IMR-90 (cell line): ENCODE results near the gene MTMR2. TPM values are rescaled to one million over a fixed set of nuclear protein-coding genes. Genes with fewer than 3 reads are reported as not detected.

ENCODE experiments used
- ATAC-seq: fragments of 200-7000 bp; cut with Tn5 transposase; 2 replicates; pipeline ENCODE4 v1.9.1; 2020; ENCODE audit warnings: low read depth, mild to moderate bottlenecking, moderate library complexity
- BruUV-seq: library from RNA; stranded (reverse); fragments of 400-500 nt; replicated peaks from 2 replicates; lab custom pipeline; 2021; lab: Mats Ljungman, UMichigan
- CTCF ChIA-PET: fragments of 300-600 bp; formaldehyde crosslinking; extraction: SDS; loops from one replicate; lab custom pipeline; 2021; ENCODE audit warnings: antibody characterized with exemption; lab: Yijun Ruan, JAX
- POLR2A ChIA-PET: fragments of 300-600 bp; sonication (Branson Sonifier 250); formaldehyde crosslinking; loops from one replicate; lab custom pipeline; 2022; ENCODE audit warnings: antibody characterized with exemption; ENCODE audit not compliant: unreplicated experiment; lab: Charles Lee
- DNase-seq: peaks from one replicate; pipeline ENCODE4 v3.0.0; 2013
- H2AFZ ChIP-seq: replicated peaks from 2 replicates; pipeline ENCODE3; 2013; ENCODE audit warnings: low read length, mild to moderate bottlenecking; ENCODE audit not compliant: poor library complexity
- H2AK5ac ChIP-seq: 2 replicates; pipeline ENCODE4 v1.6.1; 2013; ENCODE audit warnings: low read depth, low read length, inconsistent platforms
- H2AK9ac ChIP-seq: replicated peaks from 2 replicates; pipeline ENCODE3; 2013; ENCODE audit warnings: mild to moderate bottlenecking, low read depth, low read length, moderate library complexity; ENCODE audit not compliant: poor library complexity
- H2BK120ac ChIP-seq: 2 replicates; pipeline ENCODE4 v1.6.1; 2013; ENCODE audit warnings: low read depth, low read length, inconsistent platforms
- H2BK15ac ChIP-seq: 3 replicates; pipeline ENCODE4 v1.6.1; 2013; ENCODE audit warnings: low read depth, low read length, inconsistent platforms
- H2BK20ac ChIP-seq: 2 replicates; pipeline ENCODE4 v1.6.1; 2013; ENCODE audit warnings: low read depth, mild to moderate bottlenecking, inconsistent platforms, low read length, moderate library complexity
- H2BK5ac ChIP-seq: 2 replicates; pipeline ENCODE4 v1.6.1; 2013; ENCODE audit warnings: mild to moderate bottlenecking, low read depth, low read length, inconsistent platforms; ENCODE audit not compliant: poor library complexity, severe bottlenecking
- H3K14ac ChIP-seq: replicated peaks from 2 replicates; pipeline ENCODE4 v1.6.1; 2013; ENCODE audit warnings: low read depth, low read length, inconsistent platforms
- H3K18ac ChIP-seq: 2 replicates; pipeline ENCODE4 v1.6.1; 2013; ENCODE audit warnings: low read depth, low read length, control low read depth
- H3K23ac ChIP-seq: 2 replicates; pipeline ENCODE4 v1.6.1; 2013; ENCODE audit warnings: low read depth, low read length, inconsistent platforms
- H3K27ac ChIP-seq: 2 replicates; pipeline ENCODE4 v1.5.1; 2013; ENCODE audit warnings: mild to moderate bottlenecking, control low read depth, low read length; ENCODE audit not compliant: insufficient read depth
- H3K27me3 ChIP-seq: 2 replicates; pipeline ENCODE4 v1.6.1; 2013; ENCODE audit warnings: low read length; ENCODE audit not compliant: control insufficient read depth, insufficient read depth
- H3K36me3 ChIP-seq: 2 replicates; pipeline ENCODE4 v1.6.1; 2013; ENCODE audit warnings: low read length, mixed read lengths; ENCODE audit not compliant: control insufficient read depth, insufficient read depth
- H3K4ac ChIP-seq: 2 replicates; pipeline ENCODE4 v1.6.1; 2013; ENCODE audit warnings: low read depth, low read length, inconsistent platforms
- H3K4me1 ChIP-seq: 2 replicates; pipeline ENCODE4 v1.6.1; 2013; ENCODE audit warnings: low read length, mixed read lengths; ENCODE audit not compliant: control insufficient read depth, insufficient read depth
- H3K4me2 ChIP-seq: 2 replicates; pipeline ENCODE4 v1.6.1; 2013; ENCODE audit warnings: low read depth, mild to moderate bottlenecking, control low read depth, low read length, moderate library complexity
- H3K4me3 ChIP-seq: 2 replicates; pipeline ENCODE4 v1.5.1; 2013; ENCODE audit warnings: low read depth, mild to moderate bottlenecking, control low read depth, low read length, moderate library complexity; ENCODE audit not compliant: insufficient read depth
- H3K56ac ChIP-seq: 2 replicates; pipeline ENCODE4 v1.6.1; 2013; ENCODE audit warnings: low read length, inconsistent platforms; ENCODE audit not compliant: insufficient read depth; ENCODE audit errors: extremely low read depth
- H3K79me1 ChIP-seq, 2 experiments: 2 replicates each; pipeline ENCODE4 v1.6.1; 2013; ENCODE audit warnings: low read length in 2 of 2, inconsistent platforms in 1 of 2, low read depth in 1 of 2
- H3K9ac ChIP-seq: 2 replicates; pipeline ENCODE4 v1.6.1; 2013; ENCODE audit warnings: low read depth, low read length, control low read depth
- H3K9me1 ChIP-seq: 2 replicates; pipeline ENCODE4 v1.6.1; 2013; ENCODE audit warnings: low read length, inconsistent platforms; ENCODE audit not compliant: insufficient read depth
- H3K9me3 ChIP-seq: 2 replicates; pipeline ENCODE4 v1.6.1; 2013; ENCODE audit warnings: low read length; ENCODE audit not compliant: control insufficient read depth, insufficient read depth
- H4K20me1 ChIP-seq: 2 replicates; pipeline ENCODE4 v1.6.1; 2013; ENCODE audit warnings: low read length, inconsistent platforms; ENCODE audit not compliant: insufficient read depth
- H4K5ac ChIP-seq: 2 replicates; pipeline ENCODE4 v1.6.1; 2013; ENCODE audit warnings: mild to moderate bottlenecking, low read depth, low read length, control low read depth
- H4K8ac ChIP-seq, 2 experiments: 2 replicates each; pipeline ENCODE4 v1.6.1; 2013; ENCODE audit warnings: low read depth in 2 of 2, low read length in 2 of 2, control low read depth in 1 of 2, inconsistent platforms in 1 of 2
- H4K91ac ChIP-seq: 2 replicates; pipeline ENCODE4 v1.6.1; 2013; ENCODE audit warnings: low read depth, low read length, inconsistent platforms; ENCODE audit not compliant: insufficient read depth
- BHLHE40 ChIP-seq: fragments of 150-350 bp; IDR thresholded peaks from 2 replicates; pipeline ENCODE4 v1.6.1; 2016; ENCODE audit warnings: mild to moderate bottlenecking, low read depth, low read length
- CHD1 ChIP-seq: IDR thresholded peaks from 2 replicates; pipeline ENCODE4 v1.6.1; 2012; ENCODE audit warnings: low read depth, low read length, improper control_type of control experiment
- CTCF ChIP-seq: conservative IDR thresholded peaks from 2 replicates; pipeline ENCODE4 v1.5.1; 2012; ENCODE audit warnings: mild to moderate bottlenecking, low read depth, low read length, improper control_type of control experiment
- FOS ChIP-seq: fragments of 150-350 bp; IDR thresholded peaks from 2 replicates; pipeline ENCODE4 v1.6.1; 2016; ENCODE audit warnings: low read depth, low read length
- MAFK ChIP-seq: IDR thresholded peaks from 2 replicates; pipeline ENCODE4 v1.6.1; 2012; ENCODE audit warnings: low read depth, low read length, improper control_type of control experiment
- MAZ ChIP-seq: IDR thresholded peaks from 2 replicates; pipeline ENCODE4 v1.6.1; 2012; ENCODE audit warnings: low read depth, mild to moderate bottlenecking, low read length, improper control_type of control experiment, moderate library complexity, borderline replicate concordance
- RAD21 ChIP-seq: IDR thresholded peaks from 2 replicates; pipeline ENCODE4 v1.6.1; 2012; ENCODE audit warnings: low read length, improper control_type of control experiment
- SMC3 ChIP-seq: fragments of 150-350 bp; IDR thresholded peaks from 2 replicates; pipeline ENCODE4 v1.6.1; 2016; ENCODE audit warnings: low read depth, mild to moderate bottlenecking, antibody characterized with exemption, low read length, moderate library complexity
- WGBS, 2 experiments: methylation state at CpG; one replicate each; pipeline versions ENCODE4 v1.1.5 to v1.1.7; 2013; ENCODE audit warnings: missing lambda C conversion rate in 2 of 2; ENCODE audit not compliant: insufficient read length in 1 of 2; ENCODE audit errors: extremely low coverage in 2 of 2; 5-methylcytosine and 5-hydroxymethylcytosine counted together
- dilution Hi-C: fragments of 300-500 bp; cut with HindIII; formaldehyde crosslinking; loops from one replicate; pipeline ENCODE4 v1.14.3; 2018; ENCODE audit warnings: low sequenced_read_pairs; ENCODE audit not compliant: unreplicated experiment
- in situ Hi-C: fragments of 300-500 bp; cut with MboI; formaldehyde crosslinking; loops from 3 replicates; pipeline ENCODE4 v1.14.3; 2019; ENCODE audit warnings: low sequenced_read_pairs, inconsistent platforms, mixed read lengths
- intact Hi-C: fragments of 100-400 bp; cut with micrococcal nuclease; formaldehyde crosslinking; loops from 2 replicates; pipeline ENCODE4 v1.10.0; 2022
- polyA plus RNA-seq, 3 experiments: library from polyadenylated mRNA; depleted of rRNA; stranded (reverse); fragments of >200 nt; gene quantifications; 2 replicates each; pipeline ENCODE4 v1.2.3, GENCODE V29; 2012; ENCODE audit warnings: low replicate concordance in 1 of 3
- total RNA-seq: library from RNA; depleted of rRNA; stranded (reverse); fragments of >200 nt; gene quantifications from 2 replicates; pipeline ENCODE4 v1.2.3, GENCODE V29; 2012

Gene MTMR2
- total and polyA plus RNA-seq, 2 of the 4 experiments (the other 2 are of a cell fraction): 16.6 to 30.6 TPM

DNA sequence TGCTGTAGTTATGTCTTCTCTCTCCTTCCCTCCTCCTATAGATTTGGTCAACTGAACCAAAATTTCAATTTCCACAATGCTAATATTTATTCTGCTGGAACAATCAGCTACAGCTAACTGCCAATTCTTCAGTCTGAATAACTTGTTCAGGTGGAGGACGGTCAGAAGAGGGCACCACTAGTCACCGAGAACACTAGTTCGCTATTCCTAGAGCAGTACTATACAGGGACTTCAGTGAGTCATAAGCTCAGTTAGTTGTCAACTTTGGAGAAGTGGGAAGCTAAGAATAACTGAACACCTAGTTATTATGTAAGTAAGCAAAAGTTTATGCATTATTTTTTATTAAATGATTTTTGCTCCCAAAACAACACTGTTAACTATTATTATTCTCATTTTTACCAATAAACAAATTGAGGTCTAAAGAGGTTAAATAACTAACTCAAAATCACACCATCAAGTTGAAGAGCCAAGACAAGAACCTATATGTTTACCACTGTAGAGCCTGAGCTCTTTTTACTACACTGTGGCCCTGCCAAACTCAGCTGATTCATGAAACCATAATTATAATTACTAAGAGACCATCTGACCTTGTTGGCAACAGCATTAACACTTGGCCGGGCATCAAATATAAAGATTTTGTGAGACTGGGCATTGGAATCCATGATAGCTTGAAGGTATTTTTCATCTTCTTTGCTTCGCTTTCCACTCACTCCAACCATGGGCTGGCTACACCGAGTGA, 74.7 kb downstream of the MTMR2 start:
- TF ChIP-seq BHLHE40: no peak
- no peak for TF ChIP-seq MAFK
- TF ChIP-seq SMC3: peak; percentile 52
- TF ChIP-seq FOS: peak; percentile 27; the same call in 1 of the 2 replicates
- TF ChIP-seq CHD1: no peak
- peak; percentile 75 for TF ChIP-seq RAD21
- no peak for TF ChIP-seq MAZ
- TF ChIP-seq CTCF: peak; percentile 57

More for the DNA sequence above, 74.7 kb downstream of the MTMR2 start:
- Histone ChIP-seq H4K5ac (no peak overlapping the region), H3K79me1 (peaks cover 3 to 16% of the 10 kb centered on the region in 2 experiments; a peak in 1 of 4 replicates), H3K9me1 (no peaks in the 10 kb centered on the region; the same call in 1 of the 2 replicates), H2BK15ac (no peak overlapping the region), H3K4ac (no peak overlapping the region), H3K4me3 (no peak overlapping the region), H2AFZ (no peak overlapping the region), H3K56ac (no peak overlapping the region), H4K8ac (no peak overlapping the region), H2BK20ac (0 out of 2 replicates have a peak overlapping the region, but pooled peaks have one; percentile 56), H4K91ac (no peak overlapping the region), H2BK120ac (no peak overlapping the region), H3K9ac (no peak overlapping the region), H3K23ac (no peak overlapping the region), H4K20me1 (no peaks in the 10 kb centered on the region), H3K9me3 (no peaks in the 10 kb centered on the region), H3K18ac (no peak overlapping the region; the same call in 1 of the 2 replicates), H3K27me3 (no peaks in the 10 kb centered on the region), H3K27ac (no peak overlapping the region), H3K14ac (no peak overlapping the region), H3K4me1 (peaks cover 5% of the 10 kb centered on the region), H2AK9ac (no peak overlapping the region), H2AK5ac (no peak overlapping the region), H2BK5ac (peak overlapping the region; percentile 58), H3K36me3 (peaks cover 6% of the 10 kb centered on the region), H3K4me2 (no peak overlapping the region)
- DNase-seq (peak; percentile 82), ATAC-seq (peak; percentile 74)
- intact Hi-C loops (loop anchor here (5.0 kb wide), 1 partner anchor 123 kb away; no protein-coding TSS in a partner anchor), in situ Hi-C loops (loop anchor here (10.0 kb wide), 1 partner anchor 546 kb away; the partner anchor contains the start of gene JRKL), dilution Hi-C loops (no loop called here)
- no TSS peak for BruUV-seq
- WGBS, 2 experiments: no CpG with 5 or more reads among the region's 6 CpGs
- POLR2A ChIA-PET: interaction anchor here (0.6 to 0.9 kb wide), 2 partner anchors 8 to 264 kb away, joined by 3 to 4 read pairs; no protein-coding TSS in a partner anchor
- CTCF ChIA-PET: interaction anchor here (0.6 to 1.9 kb wide), 12 partner anchors 13 to 545 kb away, joined by 3 to 10 read pairs (median 4); partner anchors contain the start of gene MAML2
